HG03108 (cell line): Measurements from ENCODE around the gene ALDH1L1.

Source experiments
- ATAC-seq: cut with Tn5 transposase; IDR thresholded peaks from one replicate; pipeline ENCODE4 v1.9.1; 2021; ENCODE audit warnings: moderate library complexity; ENCODE audit not compliant: unreplicated experiment

ALDH1L1 gene

GRCh38 chr3:126135406-126136076, 44.8 kb downstream of the ALDH1L1 start:
- ATAC-seq, result no peak

- no peak for ATAC-seq
Observed at GRCh38 chr3:126135071-126135405, 45.3 kb downstream of the ALDH1L1 start.

DNA sequence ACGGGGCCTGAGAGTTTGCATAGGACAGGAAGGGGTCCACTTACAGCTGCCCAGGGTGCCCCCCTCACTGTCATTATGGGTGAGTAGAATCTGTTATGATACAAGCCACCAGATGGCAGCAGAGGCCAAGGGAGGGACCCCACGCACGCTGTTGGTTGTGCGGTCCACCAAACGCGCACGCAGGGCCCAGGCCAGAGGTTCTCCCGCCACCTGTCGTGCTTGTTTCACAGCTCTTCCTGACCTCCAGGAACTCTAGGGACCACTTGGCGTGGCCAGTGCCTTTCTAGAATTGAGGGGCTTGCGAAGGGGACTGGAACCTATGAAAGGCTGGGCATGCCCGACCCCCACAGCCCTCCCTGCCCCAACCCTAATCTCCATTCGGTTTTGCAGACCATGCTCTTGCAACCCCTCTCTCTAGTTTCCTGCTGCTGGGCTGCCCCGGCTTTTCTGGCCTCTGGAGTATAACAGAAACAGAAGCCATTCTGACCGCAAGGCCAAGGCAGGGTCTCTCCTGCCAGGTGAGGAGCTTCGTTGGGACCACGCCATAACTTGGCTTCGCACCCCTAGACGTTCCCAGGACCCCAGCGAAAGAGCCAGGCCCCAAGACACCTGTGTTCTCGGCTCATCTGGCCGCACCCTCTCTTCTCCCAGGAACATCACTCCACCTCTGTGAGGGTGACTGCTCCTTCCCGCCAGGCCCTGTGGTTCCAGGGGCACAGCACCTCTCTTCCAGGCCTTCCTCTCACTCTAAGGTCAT, 46.0 kb downstream of the ALDH1L1 start:
- ATAC-seq, result no peak

DNA sequence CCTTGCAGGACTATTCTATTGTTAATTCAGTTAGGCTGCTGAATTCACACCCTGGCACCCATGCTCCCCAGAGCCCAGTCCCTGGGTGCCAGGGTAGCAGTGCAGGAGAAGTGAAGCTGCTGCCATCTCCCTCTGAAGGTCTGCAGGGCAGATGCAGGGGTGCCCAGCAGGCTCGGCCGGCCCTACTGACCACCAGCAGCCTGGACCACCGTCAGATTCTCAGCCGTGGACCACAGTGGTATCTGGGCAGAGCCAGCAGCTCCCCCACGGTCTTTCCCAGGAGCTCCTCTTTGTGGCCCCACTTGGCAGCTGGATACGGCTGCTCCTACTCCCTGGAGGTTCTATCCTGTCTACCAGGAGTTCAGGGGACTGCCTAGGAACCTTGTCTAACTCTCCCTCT, 46.8 kb downstream of the ALDH1L1 start:
- ATAC-seq, result no peak

DNA sequence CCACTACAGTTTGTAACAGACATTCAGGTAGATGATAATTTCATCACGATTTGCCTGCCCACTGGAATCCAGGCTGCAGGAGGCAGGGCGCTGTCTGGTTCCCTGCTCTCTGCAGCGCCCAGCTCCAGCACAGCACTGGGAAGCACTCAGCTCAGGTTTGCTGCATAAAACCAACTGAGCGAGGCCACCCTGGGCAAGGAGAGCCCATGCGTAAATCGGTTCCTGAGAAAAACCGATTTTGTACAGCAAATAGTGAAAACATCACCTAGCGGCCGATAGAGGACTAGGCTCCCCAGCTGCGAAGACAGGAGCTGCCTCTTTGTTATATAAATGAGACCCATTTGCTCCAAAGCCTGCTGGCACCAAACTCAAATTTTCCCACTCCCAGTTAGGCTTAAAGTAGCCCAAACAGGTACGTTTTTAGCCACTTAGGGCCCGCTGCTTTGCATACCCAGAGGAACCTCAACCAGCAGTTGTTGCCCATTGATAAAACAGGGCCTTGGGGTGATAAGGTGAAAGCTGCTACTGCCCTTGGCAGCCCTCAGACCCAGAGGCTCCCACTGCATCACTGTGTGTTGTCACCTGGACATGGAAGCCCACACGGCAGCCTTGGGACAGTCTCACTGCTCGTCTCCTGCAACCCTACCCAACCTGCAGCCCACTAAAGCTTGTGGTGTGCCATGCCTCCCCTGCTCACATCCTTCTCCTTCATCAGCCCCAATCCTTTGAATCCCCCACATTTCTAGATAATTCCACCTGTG, 47.5 kb downstream of the ALDH1L1 start:
- no peak for ATAC-seq

DNA sequence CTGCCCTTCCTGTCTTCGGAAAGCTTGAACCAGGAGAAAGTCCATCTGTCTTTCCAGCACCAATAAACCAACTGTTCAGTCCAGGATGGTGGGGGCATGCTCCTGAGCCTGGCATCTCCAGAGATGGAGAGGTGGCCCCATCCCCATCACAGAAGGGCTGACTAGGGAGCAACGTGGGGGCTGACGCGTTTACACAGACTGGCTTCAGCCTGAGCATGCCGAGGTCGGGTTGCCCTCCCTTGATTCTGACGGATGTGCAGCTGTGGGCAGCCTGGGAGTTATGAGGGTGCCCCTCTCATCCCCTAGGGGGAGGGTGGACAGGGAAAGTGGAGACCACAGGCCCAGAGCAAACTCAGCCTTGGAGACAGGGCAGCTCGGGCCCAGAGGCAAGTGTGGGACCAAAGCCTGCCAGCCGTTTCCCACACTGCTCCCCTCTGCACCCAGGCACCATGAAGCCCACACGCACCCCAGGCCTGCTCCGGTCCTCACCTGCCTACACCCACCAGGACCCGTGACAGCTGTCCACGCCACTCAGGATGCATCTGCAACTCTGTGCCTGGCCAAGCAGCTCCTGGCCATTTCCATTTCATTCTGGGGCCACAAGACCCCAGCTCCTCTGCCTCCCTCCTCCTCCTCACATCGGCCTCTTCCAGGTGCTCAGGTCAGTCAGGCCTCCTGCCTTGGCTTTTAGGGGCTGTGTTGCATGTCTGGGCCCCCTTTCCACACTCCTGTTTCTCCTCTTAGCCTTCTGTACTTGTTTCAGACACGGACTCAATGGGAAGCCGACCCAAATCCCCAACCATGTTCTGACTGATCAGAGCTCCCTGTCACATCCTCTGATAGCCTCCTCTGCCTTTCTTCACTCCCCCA, 48.3 kb downstream of the ALDH1L1 start:
- ATAC-seq, result no peak

DNA sequence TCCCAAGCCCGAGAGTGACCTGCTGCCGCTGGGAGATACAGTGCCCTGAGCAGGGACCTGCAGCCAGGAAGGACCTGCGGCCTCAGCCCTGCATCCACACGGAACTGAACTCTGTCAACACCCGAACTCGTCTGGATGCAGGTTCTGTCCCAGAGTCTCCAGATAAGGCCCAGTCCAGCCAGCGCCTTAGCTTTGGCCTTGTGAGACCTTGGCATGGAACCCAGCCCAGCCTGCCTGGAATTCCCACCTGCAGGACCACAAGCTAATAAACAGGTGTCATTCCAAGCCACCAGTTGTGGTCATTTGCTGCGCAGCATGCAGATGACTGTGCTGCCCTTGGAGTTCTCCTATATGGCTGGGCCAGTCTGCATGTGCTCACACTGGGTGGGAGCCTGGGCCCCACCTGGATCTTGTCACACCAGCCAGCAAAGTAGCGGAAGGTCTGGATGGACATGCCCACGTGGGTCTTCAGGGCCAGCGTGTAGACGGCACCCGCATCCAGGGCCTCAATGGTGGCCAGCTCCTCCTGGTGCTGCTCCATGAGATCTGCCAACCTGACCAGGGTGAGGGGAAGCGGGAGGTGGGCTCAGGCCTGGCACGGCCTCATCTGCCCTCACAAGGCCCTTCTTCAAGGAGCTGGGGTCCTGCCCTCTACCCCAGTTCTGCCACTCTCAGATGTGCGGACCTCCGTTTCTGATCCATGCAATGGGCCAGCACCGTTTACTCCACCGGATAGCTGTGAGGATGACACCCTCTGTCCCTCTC, 49.2 kb downstream of the ALDH1L1 start:
- no peak for ATAC-seq

DNA sequence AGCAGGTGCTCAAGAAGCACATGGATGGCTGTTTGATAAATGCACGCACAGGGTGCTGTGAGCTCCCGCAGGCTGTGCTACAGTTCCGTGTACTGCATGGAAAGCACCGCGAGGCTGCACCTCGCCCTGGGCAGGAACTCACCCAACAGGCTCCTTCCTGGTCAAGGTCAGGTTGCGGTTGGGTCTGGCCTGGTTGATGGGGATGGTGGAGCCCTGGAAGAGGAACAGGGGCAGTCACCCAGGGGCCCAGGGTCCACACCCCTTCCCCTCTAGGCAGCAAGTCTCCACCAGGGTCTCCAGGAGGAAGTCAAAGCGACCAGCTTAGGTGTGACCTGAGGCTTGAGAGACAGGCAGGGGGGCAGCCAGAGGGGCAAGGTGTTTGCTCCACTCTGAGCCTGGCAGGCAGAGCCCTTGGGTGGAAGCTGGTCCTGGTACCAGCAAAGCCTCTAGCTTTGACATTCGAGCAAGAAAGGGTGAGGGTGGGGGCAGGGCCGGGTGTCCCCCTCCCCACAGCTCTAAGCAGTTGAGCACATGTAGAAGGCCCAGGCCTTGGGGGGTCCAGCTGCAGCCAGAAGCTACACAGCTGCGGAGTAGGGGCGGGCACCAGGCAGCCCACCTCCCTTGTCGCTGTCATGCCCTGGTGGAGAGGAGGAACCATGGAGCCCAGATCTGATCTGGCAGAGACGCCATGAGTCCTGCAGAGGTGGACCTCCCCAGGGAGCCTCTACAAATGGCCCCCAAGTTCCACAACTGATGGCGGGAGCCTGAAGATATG, 50.1 kb downstream of the ALDH1L1 start:
- no peak for ATAC-seq

DNA sequence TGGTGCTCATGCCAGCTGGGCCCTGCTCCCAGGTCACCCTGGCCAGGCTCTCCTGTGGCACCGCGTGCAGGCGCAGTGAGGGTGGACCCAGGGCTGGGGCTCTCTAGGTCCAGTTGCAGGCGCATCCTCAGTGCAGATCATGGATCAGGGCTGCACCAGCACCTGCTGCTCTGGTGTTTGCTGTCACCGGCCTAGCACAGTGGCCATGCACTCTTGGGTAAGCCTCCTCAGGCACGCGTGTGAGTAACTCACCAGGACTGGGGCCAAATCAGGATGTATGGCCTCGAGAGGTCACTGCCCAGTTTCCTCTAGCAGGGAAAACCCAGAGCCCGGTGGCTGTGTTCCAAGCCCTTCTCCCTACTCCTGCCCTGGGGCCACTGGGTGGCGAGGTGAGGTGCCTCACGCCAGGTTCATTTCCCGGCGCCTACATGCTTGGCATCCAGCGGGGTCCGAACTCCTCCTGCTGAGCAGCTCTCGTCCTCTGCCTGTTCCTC, 50.9 kb downstream of the ALDH1L1 start:
- ATAC-seq, result no peak

DNA sequence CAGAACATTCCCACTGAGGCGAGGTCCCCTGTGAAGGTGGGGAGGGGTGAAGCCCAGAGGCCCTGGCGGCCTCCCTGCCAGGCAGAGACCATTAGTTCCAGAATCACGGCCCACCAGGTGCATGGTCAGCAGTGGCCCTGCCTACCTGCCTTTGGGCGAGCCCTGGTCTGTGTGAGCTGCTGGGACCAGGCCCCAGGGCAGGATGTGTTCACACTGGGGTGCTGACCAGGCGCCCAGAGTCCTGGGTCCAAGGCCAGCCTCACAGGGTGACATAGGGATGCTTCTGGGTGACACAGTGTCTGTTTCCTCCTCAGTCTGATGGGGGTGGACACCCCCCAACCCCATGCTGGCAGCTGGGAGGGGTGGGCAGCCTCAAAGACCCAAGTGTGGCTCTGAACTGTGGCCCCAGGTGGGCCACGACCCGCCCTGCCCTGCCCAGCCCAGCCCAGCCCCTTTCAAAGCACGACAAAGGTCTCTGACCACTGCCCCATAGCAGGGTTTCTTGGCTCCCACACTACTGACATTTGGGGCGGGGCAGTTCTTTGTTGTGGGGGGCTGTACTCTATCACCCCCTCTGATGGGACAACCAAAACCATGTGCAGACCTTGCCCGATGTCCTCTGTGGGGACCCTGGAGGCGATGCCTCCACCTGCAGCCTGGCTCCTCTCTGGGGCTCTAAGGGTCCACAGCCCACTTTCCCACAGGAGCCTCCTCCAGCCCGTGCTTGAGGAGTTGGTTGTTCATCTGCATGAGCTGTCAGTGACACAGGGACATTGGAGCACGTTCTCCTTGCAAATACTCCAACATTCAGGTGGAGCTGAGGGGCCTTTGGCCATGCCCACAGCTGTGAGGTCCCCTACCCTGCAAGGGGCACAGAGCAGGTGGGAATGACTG, 51.6 kb downstream of the ALDH1L1 start:
- no peak for ATAC-seq

DNA sequence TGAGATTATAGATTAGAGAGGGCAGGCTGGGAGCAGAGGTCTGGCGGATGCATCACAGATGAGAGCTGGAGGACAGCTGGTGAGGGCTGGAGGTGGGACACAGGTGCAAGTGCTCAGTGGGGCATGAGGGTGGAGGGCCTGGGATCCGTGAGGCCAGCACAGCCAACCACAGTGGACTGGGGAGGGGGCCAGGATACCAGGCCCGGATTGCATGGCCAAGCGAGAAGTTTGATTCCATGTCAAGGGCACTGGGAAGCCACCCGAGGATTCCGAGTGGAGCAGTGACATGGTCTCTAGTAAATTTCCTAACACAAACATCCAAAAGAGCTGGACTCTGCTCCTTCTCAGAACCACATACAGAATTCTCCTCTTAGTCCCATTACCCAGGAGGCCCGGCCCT, 52.5 kb downstream of the ALDH1L1 start:
- no peak for ATAC-seq

DNA sequence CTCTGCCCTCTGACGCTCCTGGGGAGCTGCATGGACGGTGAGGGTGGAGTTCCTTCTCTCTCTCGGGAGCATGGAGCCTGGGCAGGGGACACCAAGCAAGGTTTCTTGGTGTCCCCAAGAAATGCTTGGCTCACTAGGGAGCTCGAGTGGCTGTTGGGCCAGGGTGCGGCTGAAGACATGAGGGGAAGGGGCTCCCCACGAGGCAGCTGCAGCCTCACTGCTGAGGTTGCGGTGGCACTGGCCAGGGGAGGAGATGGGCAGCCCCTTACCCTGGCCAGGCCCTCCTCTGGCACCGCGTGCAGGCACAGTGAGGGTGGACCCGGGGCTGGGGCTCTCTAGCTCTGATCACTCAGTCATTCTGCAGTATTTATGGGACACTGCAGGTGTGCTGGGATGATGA, 52.9 kb downstream of the ALDH1L1 start:
- no peak for ATAC-seq

GRCh38 chr3:126126811-126127431, 53.5 kb downstream of the ALDH1L1 start:
- ATAC-seq, result no peak

- ATAC-seq, result no peak
Observed at GRCh38 chr3:126126286-126126685, 54.1 kb downstream of the ALDH1L1 start.

- no peak for ATAC-seq
Observed at GRCh38 chr3:126125781-126126251, 54.6 kb downstream of the ALDH1L1 start.

DNA sequence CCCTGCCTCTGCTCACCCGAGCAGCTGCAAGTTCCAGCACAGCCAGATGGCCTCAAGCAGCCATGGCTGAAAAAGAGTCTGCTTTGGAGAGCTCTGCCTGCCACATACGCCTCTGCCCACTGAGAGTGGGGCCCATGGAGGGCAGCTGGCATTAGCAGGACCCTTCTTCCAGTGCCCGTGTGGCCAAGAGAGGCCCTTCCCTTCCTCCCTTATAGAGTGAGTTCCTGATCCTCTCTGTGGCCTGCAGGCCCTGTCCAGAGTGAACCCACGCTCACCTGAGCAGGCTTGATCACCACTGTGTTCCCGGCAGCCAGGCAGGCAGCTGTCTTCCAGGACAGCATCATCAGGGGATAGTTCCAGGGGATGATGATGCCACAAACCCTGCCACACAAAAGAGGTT, 55.0 kb downstream of the ALDH1L1 start:
- ATAC-seq, result no peak

DNA sequence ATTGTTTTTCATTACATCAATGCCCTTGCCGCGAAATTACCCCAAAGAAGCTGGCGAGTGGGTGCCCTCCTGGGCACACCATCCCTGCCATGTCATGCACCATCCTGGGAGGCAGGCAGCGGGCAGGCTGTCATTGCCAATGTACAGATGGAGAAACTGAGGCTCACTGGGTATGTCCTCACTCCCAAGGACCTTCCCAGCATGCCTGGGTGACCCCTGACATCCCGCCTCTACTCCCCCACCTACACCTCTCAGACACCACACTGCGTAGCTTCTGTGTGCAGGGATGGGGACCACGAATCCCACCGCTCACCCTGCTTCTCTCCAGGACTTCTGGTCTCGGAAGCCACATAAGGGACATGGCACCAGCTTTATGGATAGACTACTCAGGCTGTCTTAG, 55.5 kb downstream of the ALDH1L1 start:
- ATAC-seq, result no peak
